ENCODE data around the gene SEMA3E.
"Not testable (repeated sequence)": the region's sequence is repeated elsewhere in the genome, so short reads cannot be mapped to it uniquely, and the experiment has no call there.

Gene SEMA3E

DNA sequence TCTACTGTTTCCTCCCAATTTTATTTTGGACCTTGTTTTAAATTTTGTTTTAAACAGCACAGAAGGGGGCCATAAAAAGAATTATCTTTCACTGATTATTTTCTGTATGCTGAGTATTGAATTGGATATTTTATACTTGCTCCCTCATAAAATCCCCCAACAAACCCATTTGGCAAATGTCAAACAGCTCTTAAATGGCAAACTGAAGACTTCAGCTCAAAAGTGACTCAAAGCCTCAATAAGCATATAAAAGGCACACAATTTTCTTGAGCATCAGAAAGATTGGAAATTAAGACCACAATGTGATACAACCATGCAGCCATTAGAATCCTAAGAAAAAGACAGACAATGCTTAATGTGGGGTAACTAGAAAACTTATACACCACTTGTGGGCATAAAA, 199.2 kb downstream of the SEMA3E start:
- DNase-seq, result no peak

GRCh38 chr7:83447681-83448080, 201.3 kb downstream of the SEMA3E start:
- DNase-seq, result no peak

DNA sequence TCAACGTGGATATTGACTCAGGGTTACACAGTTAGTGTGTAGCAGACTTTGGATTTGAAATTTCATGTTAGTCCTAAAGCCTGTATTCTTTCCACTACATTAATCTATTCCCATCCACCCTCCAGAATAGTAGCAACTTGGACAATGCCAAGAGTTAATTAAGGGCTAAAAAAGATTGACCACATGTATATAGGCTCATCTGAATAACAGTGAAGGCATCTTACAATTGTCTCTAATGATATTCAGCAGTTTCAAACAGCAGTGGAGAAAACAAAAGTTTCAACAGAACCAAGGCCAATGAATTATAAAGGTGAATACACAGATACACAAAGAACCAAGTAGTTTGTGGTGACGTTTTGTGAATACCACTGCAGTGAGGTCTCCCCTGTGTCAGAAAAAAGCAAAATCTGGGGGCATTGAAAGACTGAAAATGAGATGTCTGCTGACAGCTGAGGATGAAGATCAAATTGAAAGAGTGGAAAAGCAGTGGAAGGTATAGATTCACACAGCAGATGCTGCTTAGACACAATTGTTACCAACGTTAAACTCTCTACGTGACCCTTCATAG, 202.8 kb downstream of the SEMA3E start:
- DNase-seq, result no peak

- DNase-seq, result no peak
These were observed 206.0 kb downstream of the SEMA3E start for GRCh38 chr7:83442911-83443310.

DNA sequence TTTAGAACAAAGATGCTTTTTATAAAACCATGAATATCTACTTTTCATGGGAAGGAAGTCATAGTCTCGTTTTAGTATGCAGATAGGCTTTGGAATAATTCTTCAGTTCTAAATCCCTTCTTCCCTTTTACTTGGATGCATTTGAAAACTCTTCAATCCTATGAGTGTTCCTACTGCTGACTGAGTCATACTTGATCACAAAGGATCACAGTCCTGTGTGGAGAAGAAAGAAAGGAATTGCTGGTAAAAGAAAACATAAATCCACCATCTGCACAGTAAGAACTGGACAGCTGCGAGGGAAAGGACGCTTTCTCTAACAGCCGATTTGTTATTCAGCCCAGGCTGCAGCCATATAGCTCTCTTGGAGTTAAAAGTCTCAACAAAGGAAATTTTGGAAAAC, 209.9 kb downstream of the SEMA3E start:
- DNase-seq, result peak in 1 of 14 donors; percentile 7

GRCh38 chr7:83430289-83430688, 218.7 kb downstream of the SEMA3E start:
- not testable (repeated sequence) for DNase-seq

DNA sequence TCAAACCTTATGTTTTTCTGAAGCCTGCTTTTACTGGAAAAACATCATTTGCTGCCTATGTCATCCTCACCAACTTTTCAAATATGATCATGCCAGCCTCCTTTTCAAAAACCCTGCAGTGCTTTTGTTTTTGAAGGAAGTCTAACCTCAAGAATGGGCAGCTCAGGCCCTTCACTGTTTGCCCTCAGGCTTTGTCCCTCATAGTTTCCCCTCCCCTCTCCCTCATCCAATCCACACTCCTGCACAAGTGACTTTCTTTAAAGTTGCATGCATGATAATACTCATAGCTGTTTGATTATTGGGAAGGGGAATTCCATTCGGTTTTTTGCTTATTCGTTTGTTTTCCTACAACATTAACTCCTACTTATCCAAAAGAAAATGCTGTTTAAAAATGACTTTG, 219.4 kb downstream of the SEMA3E start:
- no peak for DNase-seq

GRCh38 chr7:83427884-83428283, 221.1 kb downstream of the SEMA3E start:
- no peak for DNase-seq

GRCh38 chr7:83426325-83426724, 222.6 kb downstream of the SEMA3E start:
- DNase-seq, result no peak

DNA sequence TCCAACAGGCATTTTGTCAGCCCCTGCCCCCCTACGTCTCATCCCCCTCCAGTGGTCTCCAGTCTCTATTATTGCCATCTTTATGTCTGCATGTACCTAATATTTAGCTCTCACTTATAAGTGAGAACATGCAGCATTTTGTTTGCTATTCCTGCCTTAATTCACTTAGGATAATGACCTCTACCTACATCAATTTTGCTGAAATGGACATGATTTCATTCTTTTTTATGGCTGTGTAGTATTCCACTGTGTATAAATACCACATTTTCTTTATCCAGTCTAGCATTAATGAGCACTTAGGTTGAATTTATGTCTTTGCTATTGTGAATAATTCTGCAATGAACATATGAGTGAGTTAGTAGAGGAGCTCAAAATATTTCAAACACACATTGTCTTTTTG, 229.9 kb downstream of the SEMA3E start:
- DNase-seq, result no peak

- DNase-seq, result no peak
These were observed 233.1 kb downstream of the SEMA3E start for GRCh38 chr7:83415840-83416239.

DNA sequence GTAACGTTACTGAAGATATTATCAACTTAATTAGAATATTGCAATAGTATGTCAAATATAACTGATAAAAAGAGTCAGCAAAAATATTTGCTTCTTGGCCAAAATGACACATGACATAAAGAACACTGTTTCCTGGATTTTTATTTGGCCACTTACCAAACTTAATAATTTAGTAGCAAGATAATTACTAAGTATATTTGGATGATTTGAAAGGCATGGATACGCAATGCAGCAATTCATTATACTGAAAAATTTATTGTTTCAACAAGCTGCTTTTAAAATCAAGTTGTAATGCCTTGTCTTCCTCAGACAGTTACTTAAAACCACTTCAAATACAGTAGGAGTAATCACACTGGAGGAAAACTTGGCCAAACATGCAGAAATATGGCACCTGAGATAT, 234.0 kb downstream of the SEMA3E start:
- no peak for DNase-seq

DNA sequence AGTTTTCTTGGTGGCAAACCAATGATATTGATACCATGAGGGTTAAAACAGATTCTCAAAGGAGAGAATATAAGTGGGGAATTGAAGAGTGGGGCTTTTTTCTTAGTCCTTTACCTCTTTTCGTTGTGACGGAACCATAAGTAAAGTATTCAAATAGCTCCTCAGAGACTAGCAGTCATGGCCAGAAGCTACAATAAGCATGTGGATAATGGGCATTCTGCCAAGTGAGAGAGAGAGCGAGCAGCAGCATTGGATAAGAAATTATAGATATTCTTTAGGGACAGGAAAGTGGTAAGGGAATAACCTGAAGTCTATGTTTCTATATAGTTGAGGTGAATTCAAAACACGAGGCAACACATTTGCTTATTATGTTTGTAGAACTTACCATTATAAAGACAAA, 235.1 kb downstream of the SEMA3E start:
- DNase-seq, result no peak

DNA sequence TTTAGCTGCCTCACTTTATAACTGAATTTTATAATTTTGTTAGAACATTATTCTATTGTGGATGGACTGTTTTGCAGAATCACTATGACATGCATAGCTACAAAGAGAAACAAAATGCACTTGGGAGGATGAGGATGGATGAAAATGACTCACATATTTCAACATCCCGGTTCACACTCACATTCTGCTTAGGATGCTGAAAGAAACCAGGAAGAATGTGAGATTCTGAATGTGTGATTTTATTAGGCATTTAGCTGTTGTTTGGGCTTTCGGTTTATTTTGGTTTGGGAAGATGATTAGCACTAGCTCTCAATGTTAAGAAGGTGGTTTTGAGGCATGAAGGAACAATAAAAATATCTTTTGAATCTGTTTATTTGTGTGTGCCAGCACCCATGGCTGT, 235.5 kb downstream of the SEMA3E start:
- no peak for DNase-seq

- DNase-seq, result peak in 1 of 14 donors; percentile 0
These were observed 237.8 kb downstream of the SEMA3E start for GRCh38 chr7:83410989-83411591.

GRCh38 chr7:83394776-83395175, 254.2 kb downstream of the SEMA3E start:
- no peak for DNase-seq

DNA sequence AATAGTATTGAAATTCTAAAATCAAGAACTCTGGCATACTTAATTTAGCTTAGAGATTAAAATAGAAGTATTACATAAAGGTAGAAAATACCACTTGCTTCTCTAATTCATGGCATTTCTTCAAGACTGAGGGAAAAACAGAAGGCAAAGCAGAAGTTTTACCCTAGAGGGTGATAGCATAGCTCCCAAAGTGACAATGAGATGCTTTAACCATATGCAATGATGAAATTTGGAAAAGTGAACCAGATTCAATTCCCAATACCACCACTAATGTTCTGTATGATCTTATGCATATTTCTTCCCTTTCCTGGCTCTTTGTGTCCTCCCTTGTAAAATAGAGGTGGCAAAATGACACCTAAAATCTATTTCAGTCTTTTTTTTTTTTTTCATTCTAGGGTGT, 260.5 kb downstream of the SEMA3E start:
- DNase-seq, result no peak

GRCh38 chr7:83366629-83367028, 282.3 kb downstream of the SEMA3E start:
- no peak for DNase-seq

DNA sequence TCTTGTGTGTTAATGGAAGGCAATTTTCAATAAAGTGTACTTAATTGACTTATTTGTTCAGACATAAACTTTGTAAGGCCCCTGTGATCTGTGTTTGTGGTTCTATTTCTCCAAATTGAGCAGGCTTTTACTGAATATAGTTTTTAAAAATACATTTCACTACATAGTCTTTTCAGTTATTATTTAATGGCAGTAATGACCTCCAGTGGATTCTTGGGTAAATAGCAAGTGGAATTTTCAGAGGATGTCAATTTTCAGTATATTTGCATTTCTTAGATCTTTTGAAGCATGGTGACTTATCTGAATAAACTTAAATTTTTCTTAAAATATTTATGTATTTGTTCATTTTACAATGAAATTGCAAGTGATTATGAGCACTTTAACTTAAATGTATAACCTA, 283.2 kb downstream of the SEMA3E start:
- no peak for DNase-seq

GRCh38 chr7:83362871-83363550, 285.9 kb downstream of the SEMA3E start:
- DNase-seq, result no peak

- no peak for DNase-seq
These were observed 289.8 kb downstream of the SEMA3E start for GRCh38 chr7:83359108-83359507.

- DNase-seq, result no peak
These were observed 293.8 kb downstream of the SEMA3E start for GRCh38 chr7:83355143-83355542.

GRCh38 chr7:83347945-83348444, 300.9 kb downstream of the SEMA3E start:
- no peak for DNase-seq

DNA sequence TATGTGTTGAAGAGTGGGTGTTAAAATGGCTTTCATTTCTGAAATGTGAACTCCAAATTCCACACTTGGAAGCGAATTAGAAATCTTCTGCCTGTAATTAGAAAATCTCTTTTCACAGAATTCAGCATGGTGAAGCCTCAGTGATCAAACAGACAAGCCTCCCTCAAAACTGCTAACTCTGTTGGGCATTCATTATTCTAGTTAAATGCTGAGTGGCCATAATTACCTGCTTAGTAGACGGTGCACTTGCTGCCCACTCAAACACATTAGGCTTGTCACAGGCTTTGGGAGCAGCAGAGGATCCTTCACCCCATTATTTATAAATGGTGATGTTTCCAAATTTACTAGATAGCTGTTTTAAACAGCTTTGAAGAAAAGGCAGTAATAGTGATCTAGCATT, 309.0 kb downstream of the SEMA3E start:
- no peak for DNase-seq

Data from C1 segment of cervical spinal cord (tissue), 14 donors.